Endodermal cell (in vitro differentiated cells): ENCODE results near the gene PALMD. TPM values are rescaled to one million over a fixed set of nuclear protein-coding genes. Genes with fewer than 3 reads are reported as not detected.

Source experiments
- DNase-seq: peaks from one replicate; pipeline ENCODE4 v3.0.0-alpha.2; 2017
- H3K27ac ChIP-seq: 2 replicates; pipeline ENCODE4 v1.5.1; 2013; ENCODE audit warnings: mild to moderate bottlenecking, low read depth, low read length, moderate library complexity
- H3K27me3 ChIP-seq: 2 replicates; pipeline ENCODE4 v1.6.1; 2013; ENCODE audit warnings: mild to moderate bottlenecking, low read length, moderate library complexity; ENCODE audit not compliant: insufficient read depth, control insufficient read depth, poor library complexity, severe bottlenecking
- H3K36me3 ChIP-seq: 2 replicates; pipeline ENCODE4 v1.7.0; 2013; ENCODE audit warnings: mild to moderate bottlenecking, low read length, moderate library complexity; ENCODE audit not compliant: control insufficient read depth, insufficient read depth
- H3K4me1 ChIP-seq: one replicate; pipeline ENCODE4 v1.7.0; 2013; ENCODE audit warnings: low read length; ENCODE audit not compliant: control insufficient read depth, insufficient read depth
- H3K4me3 ChIP-seq: 2 replicates; pipeline ENCODE4 v1.5.1; 2013; ENCODE audit warnings: mild to moderate bottlenecking, low read length, moderate library complexity
- H3K9ac ChIP-seq: 2 replicates; pipeline ENCODE4 v1.6.1; 2013; ENCODE audit warnings: mild to moderate bottlenecking, low read length, moderate library complexity; ENCODE audit not compliant: poor library complexity, severe bottlenecking; ENCODE audit errors: extremely low read depth
- H3K9me3 ChIP-seq: 2 replicates; pipeline ENCODE4 v1.6.1; 2013; ENCODE audit warnings: mild to moderate bottlenecking, low read length, moderate library complexity; ENCODE audit not compliant: control insufficient read depth
- H3K27ac Mint-ChIP-seq: 2 replicates; pipeline ENCODE4 v1.8.0; 2020; ENCODE audit warnings: mixed read lengths
- H3K27me3 Mint-ChIP-seq: 2 replicates; pipeline ENCODE4 v1.8.0; 2021; ENCODE audit warnings: mild to moderate bottlenecking, mixed read lengths; ENCODE audit not compliant: insufficient read depth
- H3K36me3 Mint-ChIP-seq: 2 replicates; pipeline ENCODE4 v1.8.0; 2020; ENCODE audit warnings: low read depth, mixed read lengths
- H3K4me1 Mint-ChIP-seq: 2 replicates; pipeline ENCODE4 v1.8.0; 2020; ENCODE audit warnings: mixed read lengths
- H3K4me3 Mint-ChIP-seq: 2 replicates; pipeline ENCODE4 v1.8.0; 2020; ENCODE audit warnings: mild to moderate bottlenecking, moderate library complexity, mixed read lengths
- H3K9me3 Mint-ChIP-seq: 2 replicates; pipeline ENCODE4 v1.8.0; 2020; ENCODE audit warnings: mild to moderate bottlenecking, mixed read lengths
- WGBS, 2 experiments: methylation state at CpG; one replicate each; pipeline versions ENCODE4 v1.1.5 to v1.1.7; 2013; ENCODE audit warnings: missing lambda C conversion rate in 2 of 2, mixed read lengths in 1 of 2; ENCODE audit not compliant: insufficient coverage in 1 of 2, insufficient read length in 1 of 2; 5-methylcytosine and 5-hydroxymethylcytosine counted together
- total RNA-seq, 2 donors: library from RNA; stranded (reverse); fragmentation: NEBNext Ultra II Directional in 1 of 2; extraction: Animal tissue kit (Norgen Biotek cat#: 25700) in 1 of 2; gene quantifications; 2 replicates in 1 of 2; 3 replicates in 1 of 2; pipeline ENCODE4 v1.2.1, GENCODE V29; 2021
- TF ChIP-seq, protein P1 (sequence below): fragments of 200-600 bp; sonication (generic); conservative IDR thresholded peaks from 2 replicates; pipeline ENCODE4 v1.5.0; 2021; ENCODE audit warnings: antibody characterized with exemption, mild to moderate bottlenecking

The PALMD gene
- total RNA-seq, 2 donors from 2014 or later: 0.24 to 0.26 TPM

DNA sequence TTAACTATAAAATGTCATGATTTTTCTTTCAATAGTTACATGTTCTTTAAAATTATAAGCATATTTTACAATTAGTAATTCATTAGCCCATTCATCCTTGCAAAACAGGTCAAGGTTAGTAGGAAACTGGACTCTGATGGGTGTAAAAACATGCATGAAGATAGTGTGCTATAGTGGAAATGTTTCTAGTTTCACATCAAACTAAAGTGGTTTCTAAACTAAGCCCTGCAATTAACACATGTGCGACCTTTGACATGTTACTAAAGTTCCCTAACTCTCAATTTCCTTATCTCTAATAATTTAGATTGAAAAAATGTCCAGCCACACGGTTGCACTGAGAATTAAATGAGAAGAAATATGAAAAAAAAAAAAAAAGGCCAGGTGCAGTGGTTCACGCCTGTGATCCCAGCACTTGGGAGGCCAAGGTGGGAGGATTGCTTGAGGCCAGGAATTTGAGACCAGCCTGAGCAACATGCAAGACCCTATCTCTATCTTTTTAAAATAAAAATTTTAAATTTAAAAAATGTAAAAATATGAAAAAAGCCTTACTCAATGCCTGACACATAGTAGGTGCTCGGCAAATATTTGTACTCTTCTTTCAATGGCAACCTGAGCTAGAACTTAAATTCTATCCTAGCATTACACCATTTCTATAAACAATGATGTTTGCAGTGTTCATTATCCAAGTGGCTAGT is 44.1 kb upstream of the PALMD start:
- Histone ChIP-seq H3K9me3 (peaks cover 5% of the 10 kb centered on the region), H3K9ac (no peak overlapping the region), H3K36me3 (no peaks in the 10 kb centered on the region), H3K4me1 (no peaks in the 10 kb centered on the region), H3K27me3 (no peaks in the 10 kb centered on the region), H3K4me3 (no peak overlapping the region), H3K27ac (no peak overlapping the region)
- H3K4me1 Mint-ChIP-seq: peaks cover 6% of the 10 kb centered on the region
- H3K36me3 Mint-ChIP-seq: no peaks in the 10 kb centered on the region
- H3K4me3 Mint-ChIP-seq: no peak overlapping the region
- peaks cover 3% of the 10 kb centered on the region for H3K9me3 Mint-ChIP-seq
- no peaks in the 10 kb centered on the region for H3K27me3 Mint-ChIP-seq
- 94% methylated on average over 4 of the region's 4 CpGs; no CpG with 5 or more reads in 1 of the 2 experiments for WGBS, 2 experiments
- no peak for DNase-seq
- no peak overlapping the region for H3K27ac Mint-ChIP-seq
- TF ChIP-seq, protein P1, sequence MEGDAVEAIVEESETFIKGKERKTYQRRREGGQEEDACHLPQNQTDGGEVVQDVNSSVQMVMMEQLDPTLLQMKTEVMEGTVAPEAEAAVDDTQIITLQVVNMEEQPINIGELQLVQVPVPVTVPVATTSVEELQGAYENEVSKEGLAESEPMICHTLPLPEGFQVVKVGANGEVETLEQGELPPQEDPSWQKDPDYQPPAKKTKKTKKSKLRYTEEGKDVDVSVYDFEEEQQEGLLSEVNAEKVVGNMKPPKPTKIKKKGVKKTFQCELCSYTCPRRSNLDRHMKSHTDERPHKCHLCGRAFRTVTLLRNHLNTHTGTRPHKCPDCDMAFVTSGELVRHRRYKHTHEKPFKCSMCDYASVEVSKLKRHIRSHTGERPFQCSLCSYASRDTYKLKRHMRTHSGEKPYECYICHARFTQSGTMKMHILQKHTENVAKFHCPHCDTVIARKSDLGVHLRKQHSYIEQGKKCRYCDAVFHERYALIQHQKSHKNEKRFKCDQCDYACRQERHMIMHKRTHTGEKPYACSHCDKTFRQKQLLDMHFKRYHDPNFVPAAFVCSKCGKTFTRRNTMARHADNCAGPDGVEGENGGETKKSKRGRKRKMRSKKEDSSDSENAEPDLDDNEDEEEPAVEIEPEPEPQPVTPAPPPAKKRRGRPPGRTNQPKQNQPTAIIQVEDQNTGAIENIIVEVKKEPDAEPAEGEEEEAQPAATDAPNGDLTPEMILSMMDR: no peak

DNA sequence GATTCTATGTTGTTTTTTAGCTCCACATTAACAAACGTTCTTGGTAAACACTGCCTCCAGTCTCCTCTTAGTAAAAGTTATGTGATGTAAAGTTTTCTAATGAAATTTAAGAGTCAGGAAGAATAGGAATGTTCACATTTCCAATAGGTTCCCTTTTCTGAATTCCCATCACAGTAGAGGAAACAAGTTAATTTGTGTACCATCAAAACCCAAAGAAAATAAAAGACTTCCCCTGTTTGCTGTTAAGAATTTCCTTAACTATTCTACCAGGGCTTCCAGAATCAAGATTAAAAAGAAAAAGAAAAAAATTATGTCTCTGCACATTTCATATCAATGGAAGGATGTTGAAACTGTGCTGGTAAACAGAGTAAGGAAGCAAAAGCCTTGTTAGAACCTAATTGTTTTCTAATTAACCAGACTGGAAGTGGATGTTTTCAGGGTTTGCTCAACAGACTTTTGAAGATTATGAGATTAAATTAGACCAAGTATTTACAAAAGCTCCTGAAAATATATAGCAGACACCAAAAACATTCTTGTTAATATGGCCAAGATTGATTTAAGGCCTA is 43.4 kb upstream of the PALMD start:
- Mint-ChIP-seq H3K27me3 (no peaks in the 10 kb centered on the region), H3K27ac (no peak overlapping the region), H3K9me3 (peaks cover 6% of the 10 kb centered on the region), H3K36me3 (no peaks in the 10 kb centered on the region), H3K4me3 (no peak overlapping the region), H3K4me1 (peaks cover 6% of the 10 kb centered on the region)
- Histone ChIP-seq H3K4me3 (no peak overlapping the region), H3K4me1 (no peaks in the 10 kb centered on the region), H3K9me3 (peaks cover 7% of the 10 kb centered on the region), H3K36me3 (no peaks in the 10 kb centered on the region), H3K27me3 (no peaks in the 10 kb centered on the region), H3K9ac (no peak overlapping the region), H3K27ac (no peak overlapping the region)
- WGBS, 2 experiments: 67 to 88% methylated on average over 1 of the region's 1 CpG
- TF ChIP-seq, protein P1: no peak
- no peak for DNase-seq

DNA sequence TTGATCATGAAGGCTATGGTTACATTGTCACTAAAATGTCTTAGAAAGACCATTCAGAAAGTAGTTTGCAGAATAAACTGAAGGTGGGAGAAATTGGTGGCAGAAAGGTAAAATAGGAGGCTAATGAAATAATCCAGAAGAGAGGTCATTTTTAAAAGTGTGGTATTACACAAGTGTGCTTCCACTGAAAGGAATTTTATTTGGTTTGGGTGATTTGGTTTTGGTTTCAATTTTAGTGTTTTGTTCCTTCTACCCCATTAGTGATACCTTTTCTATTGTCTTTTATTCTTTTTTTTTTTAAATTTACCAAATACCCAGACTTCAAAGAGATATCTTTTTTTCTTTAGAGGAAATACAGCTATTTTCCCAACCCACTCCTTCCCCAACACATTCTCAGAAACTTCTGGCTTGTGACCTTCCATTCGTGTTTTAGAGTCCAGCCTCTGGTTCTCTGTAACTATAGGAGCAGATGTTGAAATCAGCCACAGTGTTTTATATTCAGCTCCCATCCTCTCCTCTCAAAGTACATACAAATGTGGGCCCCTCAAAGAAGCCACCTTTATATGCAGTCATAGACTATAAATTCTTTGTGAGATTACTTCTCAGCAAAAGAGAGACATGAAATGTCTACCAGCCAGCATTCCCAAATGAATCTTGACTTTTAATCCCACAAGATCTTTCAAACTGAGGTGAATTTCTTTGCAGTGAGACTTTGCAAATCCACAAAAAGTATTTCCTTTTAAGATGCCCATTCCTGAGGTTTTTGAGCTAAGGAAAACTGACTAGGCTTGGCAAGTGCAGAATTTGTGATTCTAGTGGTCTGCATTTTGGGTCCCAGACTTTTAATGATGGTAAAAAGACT is 42.0 kb upstream of the PALMD start:
- Histone ChIP-seq H3K4me3 (no peak overlapping the region), H3K27ac (no peak overlapping the region), H3K27me3 (no peaks in the 10 kb centered on the region), H3K36me3 (no peaks in the 10 kb centered on the region), H3K9me3 (peaks cover 18% of the 10 kb centered on the region), H3K9ac (no peak overlapping the region), H3K4me1 (no peaks in the 10 kb centered on the region)
- TF ChIP-seq, protein P1: no peak
- Mint-ChIP-seq H3K27me3 (no peaks in the 10 kb centered on the region), H3K4me1 (peaks cover 6% of the 10 kb centered on the region), H3K36me3 (no peaks in the 10 kb centered on the region), H3K9me3 (peaks cover 16% of the 10 kb centered on the region), H3K4me3 (no peak overlapping the region), H3K27ac (no peak overlapping the region)
- DNase-seq: no peak
- 80 to 92% methylated on average over 1 of the region's 1 CpG for WGBS, 2 experiments
